ENCODE measurements around the gene LSM12.
"Not testable (repeated sequence)": the region's sequence is repeated elsewhere in the genome, so short reads cannot be mapped to it uniquely, and the experiment has no call there.

The LSM12 gene

DNA sequence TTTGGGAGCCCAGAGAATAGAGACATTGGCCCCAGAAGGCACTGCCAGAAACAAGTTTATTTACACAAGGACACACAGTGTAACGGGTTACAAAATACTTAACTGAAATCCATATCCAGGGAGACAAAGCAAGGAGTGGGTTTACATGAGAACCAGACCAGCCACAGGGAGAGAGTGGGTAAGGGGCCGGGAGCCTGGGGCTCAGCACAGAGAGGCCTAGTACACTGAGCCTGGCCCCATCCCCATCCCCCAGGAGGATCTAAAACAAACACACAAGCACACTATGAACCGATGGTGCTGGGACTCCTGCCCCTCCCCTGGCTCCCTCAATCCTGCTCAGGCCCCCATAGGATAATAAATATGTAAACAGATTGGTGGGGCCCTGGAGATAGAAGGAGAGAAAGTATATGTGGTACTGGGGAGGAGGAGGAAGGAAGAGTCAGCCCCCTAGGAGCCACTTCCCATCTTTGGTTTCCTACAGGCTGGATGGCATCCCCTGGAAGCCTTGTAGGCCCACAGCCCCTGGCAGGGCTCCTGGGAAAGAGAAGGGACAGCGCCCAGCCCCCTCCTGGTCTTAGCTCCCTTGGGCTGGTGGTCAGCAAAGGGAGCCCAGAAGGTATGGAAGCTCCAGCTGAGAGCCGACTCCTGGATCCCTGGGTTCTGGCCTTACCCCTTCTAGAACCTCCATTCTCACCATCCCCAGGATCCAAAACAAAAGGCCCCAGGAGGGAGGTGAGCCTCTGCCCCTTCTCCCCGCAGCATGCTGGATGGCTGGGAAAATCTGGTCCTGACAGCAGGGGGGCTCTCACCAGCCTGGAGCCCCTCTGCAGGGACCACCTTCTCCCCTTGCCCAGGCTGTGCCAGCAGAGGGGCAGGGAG lies 10.5 kb upstream of the LSM12 start:
- no peak for DNase-seq (ENCODE audit: low spot score)

DNA sequence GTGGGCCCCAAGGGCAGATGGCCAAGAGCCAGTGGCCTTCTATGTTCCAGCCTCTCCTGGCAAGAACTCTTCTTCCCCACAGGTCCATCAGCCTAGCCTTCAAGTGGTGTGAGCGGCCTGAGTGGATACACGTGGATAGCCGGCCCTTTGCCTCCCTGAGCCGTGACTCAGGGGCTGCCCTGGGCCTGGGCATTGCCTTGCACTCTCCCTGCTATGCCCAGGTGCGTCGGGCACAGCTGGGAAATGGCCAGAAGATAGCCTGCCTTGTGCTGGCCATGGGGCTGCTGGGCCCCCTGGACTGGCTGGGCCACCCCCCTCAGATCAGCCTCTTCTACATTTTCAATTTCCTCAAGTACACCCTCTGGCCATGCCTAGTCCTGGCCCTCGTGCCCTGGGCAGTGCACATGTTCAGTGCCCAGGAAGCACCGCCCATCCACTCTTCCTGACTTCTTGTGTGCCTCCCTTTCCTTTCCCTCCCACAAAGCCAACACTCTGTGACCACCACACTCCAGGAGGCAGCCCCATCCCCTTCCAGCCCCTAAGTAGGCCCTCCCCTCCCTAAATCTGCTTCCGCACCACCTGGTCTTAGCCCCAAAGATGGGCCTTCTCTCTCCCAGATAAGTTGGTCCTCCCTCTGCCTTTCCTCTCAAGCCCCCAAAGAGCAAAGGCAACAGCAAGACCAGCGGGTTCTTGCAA lies 9.3 kb upstream of the LSM12 start:
- no peak for DNase-seq (ENCODE audit: low spot score)

GRCh38 chr17:44074911-44075285 lies 8.4 kb upstream of the LSM12 start:
- no peak for DNase-seq (ENCODE audit: low spot score)

DNA sequence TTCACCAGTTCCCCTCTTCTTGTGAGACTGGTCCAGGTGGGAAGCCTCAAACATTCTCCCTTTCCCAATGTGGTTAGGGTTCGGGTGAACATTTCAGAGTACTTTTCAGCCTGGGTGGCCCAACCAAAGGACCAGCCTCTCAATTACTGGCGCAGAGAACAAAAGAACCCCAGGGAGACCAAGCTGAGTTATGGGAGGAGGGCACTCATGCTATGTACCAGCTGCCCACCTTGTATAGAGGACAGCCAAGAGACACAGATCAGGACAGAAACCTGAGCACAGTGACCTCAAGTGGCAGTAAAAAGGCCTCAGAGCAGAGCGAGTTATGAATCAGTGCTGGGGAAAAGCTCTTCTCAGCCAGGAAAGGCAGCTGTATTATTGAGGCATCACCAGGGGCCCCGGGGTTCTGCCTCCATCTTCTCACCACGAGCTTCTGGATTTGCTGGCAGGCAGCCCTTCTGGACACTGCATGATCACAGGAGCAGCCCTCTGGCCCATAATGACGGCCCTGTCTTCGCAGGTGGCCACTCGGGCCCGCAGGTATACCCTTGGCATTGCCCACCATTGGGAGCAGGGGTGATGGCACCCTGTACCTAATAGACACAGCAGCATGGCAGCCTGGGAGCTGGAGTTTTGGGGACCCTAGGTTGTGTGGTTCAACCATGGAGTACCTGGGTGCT lies 7.9 kb upstream of the LSM12 start:
- DNase-seq (ENCODE audit: low spot score): no peak

DNA sequence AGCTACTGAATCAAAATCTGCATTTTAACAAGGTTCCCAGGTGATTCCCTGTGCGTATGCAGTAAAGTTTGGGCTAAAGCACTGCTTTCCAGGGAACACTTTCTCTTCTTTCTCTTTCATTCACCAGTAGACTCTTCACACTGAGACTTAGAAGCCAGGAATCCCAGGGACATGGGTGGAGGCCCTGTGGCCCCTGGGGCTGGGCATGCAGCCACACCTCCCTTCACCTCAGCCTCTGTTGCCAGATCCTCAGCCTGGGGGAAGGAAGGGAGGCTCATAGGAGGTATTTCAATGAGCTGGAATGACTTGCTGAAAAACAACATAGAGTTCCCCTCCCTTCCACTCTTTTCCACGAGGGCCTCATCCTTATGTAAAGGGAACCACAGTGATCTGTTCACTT lies 5.3 kb upstream of the LSM12 start:
- no peak for DNase-seq (ENCODE audit: low spot score)

GRCh38 chr17:44071198-44071520 lies 4.7 kb upstream of the LSM12 start:
- no peak for DNase-seq (ENCODE audit: low spot score)

DNA sequence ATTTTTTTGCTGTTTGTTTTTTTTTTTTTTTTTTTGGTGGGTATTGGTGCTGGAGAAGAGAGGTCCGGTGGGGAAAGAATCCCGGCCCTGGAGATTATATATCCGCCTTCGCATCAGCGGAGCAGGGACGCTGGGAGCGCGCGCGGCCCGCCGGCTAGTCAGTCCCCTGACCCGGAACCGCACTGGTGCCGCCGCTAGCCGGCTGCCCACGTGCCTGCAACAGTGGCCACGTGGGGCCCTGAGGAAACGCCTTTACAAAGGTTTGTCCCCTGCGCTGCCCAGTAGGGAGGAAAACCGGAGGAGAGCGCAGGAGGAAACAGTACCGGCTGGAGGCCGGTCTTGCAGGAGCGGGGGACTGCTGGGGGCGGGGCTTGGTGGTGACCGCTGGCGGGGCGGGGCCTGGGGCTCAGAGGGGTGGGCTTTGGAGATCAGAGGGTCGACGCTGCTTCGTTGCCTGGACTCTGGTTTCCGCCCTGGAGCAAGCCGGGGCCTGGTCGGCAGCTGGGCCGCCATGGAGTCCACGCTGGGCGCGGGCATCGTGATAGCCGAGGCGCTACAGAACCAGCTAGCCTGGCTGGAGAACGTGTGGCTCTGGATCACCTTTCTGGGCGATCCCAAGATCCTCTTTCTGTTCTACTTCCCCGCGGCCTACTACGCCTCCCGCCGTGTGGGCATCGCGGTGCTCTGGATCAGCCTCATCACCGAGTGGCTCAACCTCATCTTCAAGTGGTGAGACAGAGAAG lies 4.2 kb upstream of the LSM12 start, which contains the start of gene G6PC3:
Gene G6PC3 (plus strand): TSS at position 281 of the 743 bp plus-strand sequence. CDS start 231 bp downstream, at position 512.
- peak; percentile 98 for DNase-seq (ENCODE audit: low spot score)

DNA sequence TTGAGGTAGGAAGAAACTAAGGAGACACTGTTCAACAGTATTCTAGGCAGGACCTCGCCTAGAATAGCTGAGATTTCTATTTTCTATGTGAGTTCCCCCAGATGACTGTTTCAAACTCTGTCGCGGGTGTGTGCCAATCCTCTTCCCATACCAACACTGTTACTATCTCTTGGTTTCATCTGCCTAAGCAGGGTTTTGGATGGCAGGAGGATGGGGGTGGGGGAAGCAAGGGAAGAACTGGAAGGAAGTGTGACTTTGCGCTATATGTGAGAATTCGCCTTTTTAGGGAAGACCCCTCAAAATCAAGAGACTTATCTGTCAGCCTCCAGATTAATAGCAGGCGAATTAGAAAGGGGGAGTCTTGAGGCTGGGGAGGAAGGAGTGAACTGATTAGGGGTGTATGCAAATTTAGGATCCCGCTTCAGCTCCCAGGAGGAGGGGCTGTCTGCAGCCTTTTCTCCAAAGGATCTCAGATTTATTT lies 3.5 kb upstream of the LSM12 start:
- peak; percentile 34 for DNase-seq (ENCODE audit: low spot score)

- no peak for DNase-seq (ENCODE audit: low spot score)
Measured at GRCh38 chr17:44067545-44067940, 1.1 kb upstream of the LSM12 start.

GRCh38 chr17:44065668-44066203 lies 735 bp downstream of the LSM12 start:
- DNase-seq (ENCODE audit: low spot score): no peak

DNA sequence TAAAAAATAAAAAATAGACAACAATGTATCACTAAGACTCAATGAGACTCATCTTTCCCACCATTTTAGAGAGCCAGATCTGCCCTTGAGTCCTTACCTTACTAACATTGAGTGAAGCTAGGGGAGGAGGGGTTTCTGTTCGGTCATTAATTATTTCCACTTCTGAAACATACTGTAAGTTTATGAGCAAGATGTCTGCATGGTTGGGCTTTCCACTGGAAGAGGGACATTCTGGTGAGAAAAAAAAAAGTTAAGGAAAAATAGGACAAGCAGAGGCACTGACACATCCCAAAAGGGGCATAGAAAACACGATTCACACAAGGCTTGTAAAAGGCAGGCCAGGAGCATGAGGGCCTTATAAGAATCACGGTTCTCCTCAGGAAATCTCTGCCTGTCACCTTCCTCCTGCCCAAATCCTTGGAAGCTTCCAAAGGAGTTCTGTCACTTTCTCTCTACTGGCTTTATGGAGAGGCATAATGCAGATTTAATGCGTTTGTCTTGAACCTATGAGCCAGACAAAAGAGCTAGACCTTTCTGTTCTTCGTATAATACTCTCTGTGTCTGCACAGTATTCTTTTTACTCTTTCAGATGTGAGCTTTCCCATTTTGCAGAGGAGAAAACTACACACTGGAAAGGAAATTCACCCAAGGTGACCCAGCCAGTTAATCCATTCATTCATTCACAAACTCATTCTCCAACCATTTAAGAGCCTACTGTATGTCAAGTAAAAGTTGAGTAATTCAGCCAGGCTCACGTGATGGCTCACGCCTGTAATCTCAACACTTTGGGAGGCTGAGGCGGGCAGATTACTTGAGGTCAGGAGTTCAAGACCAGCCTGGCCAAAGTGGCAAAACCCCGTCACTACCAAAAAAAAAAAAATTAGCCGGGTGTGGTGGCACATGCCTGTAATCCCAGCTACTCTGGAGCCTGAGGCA lies 2.5 kb downstream of the LSM12 start:
- DNase-seq (ENCODE audit: low spot score): no peak

DNA sequence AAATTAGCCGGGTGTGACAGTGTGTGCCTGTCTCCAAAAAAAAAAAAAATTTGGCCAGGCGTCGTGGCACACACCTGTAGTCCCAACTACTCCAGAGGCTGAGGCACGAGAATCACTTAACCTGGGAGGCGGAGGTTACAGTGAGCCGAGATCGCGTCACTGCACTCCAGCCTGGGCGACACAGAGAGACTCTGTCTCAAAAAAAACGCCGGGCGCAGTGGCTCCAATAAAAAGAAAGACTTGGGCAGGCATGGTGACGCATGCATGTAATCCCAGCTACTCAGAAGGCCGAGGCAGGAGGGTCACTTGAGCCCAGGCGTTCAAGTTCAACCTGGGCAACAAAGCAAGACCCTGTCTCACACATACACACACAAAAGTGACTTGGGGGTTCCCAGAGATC lies 3.6 kb downstream of the LSM12 start:
- no peak for DNase-seq (ENCODE audit: low spot score)

DNA sequence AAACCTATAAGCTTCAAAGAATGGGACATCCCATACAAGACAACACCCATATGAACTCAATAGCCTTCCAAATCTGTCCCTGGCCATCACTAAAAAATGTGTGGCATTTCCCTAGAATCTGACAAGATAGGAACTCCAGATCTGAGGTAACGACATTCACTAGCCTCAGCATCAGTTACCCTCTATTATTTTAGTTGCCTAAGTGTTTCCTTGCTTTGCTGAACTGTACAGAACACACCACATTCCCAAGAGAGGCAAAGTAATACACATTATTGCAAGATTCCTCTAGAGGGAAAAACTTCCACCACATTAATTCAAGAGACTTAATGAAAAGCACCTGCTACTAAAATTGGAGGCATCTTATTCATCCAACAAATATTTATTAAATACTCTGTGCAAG lies 5.0 kb downstream of the LSM12 start:
- DNase-seq (ENCODE audit: low spot score): no peak

- DNase-seq (ENCODE audit: low spot score): no peak
Measured at GRCh38 chr17:44059101-44059892, 7.2 kb downstream of the LSM12 start.

- no peak for DNase-seq (ENCODE audit: low spot score)
Measured at GRCh38 chr17:44053125-44053872, 13.2 kb downstream of the LSM12 start.

- DNase-seq (ENCODE audit: low spot score): no peak
Measured at GRCh38 chr17:44049294-44050060, 17.0 kb downstream of the LSM12 start.

GRCh38 chr17:44046893-44047292 lies 19.6 kb downstream of the LSM12 start:
- not testable (repeated sequence) for DNase-seq (ENCODE audit: low spot score)

GRCh38 chr17:44045486-44045885 lies 21.0 kb downstream of the LSM12 start:
- no peak for DNase-seq (ENCODE audit: low spot score)
